NCI-H2171 (cell line): ENCODE results near the gene KCNK6.
"Not testable (repeated sequence)": the region's sequence is repeated elsewhere in the genome, so short reads cannot be mapped to it uniquely, and the experiment has no call there.

Source experiments
- DNase-seq: peaks from one replicate; lab custom pipeline; 2025; lab: John Stamatoyannopoulos, UW

Gene KCNK6

DNA sequence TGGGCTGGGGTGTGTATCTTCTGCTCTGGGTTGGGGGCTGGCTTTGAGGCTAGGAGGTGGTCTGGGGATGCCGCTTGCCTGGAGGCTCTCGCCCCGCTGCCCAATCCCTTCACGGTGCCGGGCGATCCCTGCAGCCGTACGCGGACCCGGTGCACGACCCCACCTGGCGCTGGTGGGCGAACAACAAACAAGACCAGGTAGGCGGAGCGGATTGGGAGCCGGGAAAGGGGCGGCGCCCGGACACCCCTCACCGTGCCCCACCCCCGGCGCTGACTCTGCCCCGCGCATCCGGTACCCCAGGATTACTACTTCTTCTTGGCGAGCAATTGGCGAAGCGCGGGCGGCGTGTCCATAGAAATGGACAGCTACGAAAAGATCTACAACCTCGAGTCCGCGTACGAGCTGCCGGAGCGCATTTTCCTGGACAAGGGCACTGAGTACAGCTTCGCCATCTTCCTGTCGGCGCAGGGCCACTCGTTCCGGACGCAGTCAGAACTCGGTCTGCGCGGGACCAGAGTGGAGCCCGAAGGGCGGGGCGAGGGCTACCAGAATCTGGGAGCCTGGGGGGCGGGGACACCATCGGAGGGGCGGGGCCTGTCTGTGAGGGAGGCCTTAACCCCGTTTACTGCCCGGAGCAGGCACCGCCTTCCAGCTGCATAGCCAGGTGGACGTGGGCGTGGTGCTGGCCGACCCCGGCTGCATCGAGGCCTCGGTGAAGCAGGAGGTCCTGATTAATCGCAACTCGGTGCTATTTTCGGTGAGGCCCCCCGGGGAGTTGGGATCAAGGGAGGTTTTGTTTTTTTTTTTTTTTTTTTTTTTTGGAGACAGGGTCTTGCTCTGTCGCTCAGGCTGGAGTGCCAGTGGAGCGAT, 42.7 kb downstream of the KCNK6 start:
- DNase-seq: peak; percentile 80

DNA sequence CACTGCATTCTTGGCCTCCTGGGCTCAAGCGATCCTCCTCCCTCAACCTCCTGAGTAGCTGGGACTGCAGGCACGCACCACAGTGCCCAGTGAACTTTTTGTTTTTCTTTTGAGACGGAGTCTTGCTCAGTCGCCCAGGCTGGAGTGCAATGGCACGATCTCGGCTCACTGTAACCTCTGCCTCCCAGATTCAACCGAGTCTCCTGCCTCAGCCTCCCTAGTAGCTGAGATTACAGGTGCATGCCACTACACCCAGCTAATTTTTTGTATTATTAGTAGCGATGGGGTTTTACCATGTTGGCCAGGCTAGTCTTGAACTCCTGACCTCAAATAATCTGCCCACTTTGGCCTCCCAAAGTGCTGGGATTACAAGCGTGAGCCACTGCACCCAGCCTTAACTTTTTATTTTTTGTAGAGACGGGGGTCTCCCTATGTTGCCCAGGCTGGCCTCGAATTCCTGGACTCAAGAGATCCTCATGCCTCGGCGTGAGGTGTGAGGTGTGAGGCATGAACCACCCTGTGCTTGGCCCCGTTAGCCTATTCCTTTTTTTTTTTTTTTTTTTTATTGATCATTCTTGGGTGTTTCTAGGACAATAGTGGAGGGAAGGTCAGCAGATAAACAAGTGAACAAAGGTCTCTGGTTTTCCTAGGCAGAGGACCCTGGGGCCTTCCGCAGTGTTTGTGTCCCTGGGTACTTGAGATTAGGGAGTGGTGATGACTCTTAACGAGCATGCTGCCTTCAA, 43.5 kb downstream of the KCNK6 start:
- not testable (repeated sequence) for DNase-seq

DNA sequence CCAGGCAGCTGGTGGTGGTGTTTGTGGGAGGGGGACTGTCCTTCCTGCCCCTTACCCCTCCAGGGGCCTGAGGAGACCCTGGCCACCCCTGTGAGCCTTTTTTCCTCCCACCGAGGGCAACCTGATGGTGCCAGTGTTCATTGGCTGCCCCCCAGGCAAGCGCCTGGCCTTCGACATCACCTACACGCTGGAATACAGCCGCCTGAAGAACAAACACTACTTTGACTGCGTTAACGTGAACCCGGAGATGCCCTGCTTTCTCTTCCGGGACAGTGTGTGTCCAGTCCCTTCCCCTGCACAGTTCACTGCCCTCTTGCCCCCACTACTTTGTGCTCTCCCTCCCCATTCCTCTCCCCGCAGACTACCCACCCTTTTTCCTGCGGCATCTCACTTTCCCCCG, 47.4 kb downstream of the KCNK6 start:
- DNase-seq: no peak

DNA sequence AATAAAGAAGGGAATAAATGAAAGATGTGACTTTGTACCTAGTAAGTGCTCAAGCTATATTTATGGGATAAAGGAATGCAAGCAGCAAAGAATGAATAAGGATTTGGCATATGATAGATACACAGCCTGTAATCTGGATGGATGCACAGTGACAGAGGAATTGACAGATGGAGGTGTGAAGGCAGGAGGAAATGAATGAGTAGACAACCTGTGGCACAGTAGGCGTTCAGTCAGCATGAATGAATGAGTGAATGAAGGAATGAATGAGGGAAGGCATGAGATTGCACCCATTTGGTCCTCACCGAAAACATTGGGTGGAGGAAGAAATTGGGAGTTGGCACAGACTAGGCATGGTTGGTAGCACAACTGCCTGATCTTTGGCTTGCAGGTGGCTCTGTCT, 49.9 kb downstream of the KCNK6 start:
- no peak for DNase-seq

DNA sequence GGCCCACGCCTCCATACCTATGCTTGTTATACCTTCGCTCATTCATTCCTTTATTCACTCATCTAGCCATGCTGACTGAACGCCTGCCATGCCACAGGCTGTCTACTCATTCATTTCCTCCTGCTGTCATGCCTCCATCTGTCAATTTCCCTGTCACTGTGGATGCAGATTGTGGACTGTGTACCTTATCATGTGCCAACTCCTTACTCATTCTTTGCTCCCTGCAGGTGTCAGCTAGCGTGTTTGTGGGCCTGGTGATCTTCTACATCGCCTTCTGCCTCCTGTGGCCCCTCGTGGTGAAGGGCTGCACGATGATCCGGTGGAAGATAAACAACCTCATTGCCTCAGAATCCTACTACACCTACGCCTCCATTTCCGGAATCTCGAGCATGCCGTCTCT, 50.7 kb downstream of the KCNK6 start:
- DNase-seq: no peak

DNA sequence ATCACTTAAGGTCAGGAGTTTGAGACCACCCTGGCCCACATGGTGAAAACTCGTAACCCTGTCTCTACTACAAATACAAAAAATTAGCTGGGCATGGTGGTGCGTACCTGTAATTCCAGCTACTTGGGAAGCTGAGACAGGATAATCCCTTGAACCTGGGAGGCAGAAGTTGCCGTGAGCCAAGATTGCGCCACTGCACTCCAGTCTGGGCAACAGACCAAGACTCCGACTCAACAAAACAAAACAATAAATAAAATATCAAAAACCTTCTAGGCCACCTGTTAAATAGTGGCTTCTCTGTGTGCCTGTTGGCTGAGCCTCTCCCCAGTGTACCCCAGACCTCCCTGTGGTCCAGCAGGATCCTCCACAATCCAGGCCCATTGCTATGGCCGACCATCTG, 51.4 kb downstream of the KCNK6 start:
- no peak for DNase-seq

DNA sequence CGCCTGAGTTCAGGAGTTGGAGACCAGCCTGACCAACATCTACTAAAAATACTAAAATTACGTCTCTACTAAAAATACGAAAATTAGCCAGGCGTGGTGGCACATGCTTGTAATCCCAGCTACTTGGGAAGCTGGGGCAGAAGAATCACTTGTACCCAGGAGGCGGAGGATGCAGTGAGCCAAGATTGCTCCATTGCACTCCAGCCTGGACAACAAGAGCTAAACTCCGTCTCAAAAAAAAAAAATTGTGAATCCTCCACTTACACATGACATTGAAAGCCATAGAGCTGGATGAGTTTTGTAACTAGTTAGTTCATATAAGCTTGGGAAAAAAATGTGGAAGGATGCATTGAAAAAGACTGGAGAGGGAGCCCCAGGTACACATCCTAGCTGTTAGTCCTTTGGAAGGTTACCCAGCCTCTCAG, 54.3 kb downstream of the KCNK6 start:
- DNase-seq: no peak

DNA sequence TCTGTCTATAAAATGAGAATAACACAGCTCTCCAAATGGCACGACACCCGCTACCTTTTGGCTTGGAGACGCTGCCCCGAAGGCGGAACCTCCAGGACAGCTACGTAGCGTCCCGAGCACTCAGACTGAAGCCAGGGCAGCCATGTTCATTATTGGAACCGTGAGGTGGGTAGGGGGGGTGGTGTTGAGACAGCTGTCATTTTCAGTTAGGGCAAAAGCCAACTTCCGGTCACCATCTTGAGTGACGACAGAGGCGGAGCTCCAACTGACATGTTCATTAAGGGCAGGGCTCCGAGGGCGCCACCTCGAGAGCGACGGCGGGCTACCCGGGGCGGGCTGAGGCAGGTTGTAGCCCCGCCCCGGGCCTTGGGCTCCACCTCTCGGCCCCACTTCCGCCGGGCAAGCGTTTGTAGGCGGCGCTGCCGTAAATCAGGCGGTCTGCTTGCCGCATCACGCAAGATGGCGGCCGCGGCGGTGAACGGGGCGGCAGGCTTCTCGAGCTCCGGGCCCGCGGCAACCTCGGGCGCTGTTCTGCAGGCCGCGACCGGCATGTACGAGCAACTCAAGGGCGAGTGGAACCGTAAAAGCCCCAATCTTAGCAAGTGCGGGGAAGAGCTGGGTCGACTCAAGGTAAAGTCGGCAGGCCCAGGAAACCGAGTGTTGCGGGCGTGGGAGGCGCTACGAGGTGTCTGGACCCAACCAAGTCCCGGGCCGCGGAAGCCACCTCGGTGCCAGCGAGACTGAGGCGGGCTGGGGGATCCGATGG, 54.9 kb downstream of the KCNK6 start, which contains the start of gene PSMD8:
PSMD8 (plus strand) TSS at position 240 of the 766 bp plus-strand sequence; CDS start at position 271, 31 bp downstream.
- DNase-seq: peak; percentile 99

DNA sequence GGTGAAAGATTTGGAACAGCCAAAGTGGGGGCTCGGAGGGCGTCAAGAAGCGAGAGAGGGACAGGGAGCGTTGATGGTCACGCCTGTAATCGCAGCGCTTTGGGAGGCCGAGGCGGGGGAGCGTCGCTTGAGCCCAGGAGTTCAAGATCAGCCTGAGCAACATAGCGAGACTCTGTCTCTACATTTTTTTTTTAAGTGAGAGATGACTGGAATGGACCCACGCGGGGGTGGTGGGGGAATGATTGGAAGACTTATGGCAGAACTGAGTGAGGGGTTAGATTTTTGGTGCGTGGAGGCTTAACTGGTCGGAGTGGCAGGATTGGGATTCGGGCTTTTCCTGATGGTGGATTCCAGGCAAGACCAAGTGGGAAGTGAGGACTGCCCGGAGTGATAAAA, 55.5 kb downstream of the KCNK6 start:
- no peak for DNase-seq

DNA sequence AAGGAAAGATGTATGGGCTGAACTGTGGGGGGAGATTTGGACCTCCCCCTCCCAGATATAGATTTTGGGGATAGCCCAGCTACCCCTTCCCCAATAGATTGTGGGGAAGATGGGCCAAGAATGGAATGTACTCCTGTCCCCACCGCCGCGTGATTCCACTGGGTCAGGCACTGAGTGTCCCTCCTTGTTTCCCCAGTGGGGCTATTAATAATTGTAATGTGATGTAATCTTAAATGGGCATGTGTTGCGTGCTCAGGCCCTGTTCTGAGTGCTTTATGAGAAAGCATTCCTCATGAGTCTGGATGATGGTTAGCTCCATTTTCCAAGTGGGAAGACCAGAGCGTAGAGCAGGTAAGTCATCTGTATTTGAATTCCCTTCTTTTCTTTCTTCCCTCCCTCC, 56.1 kb downstream of the KCNK6 start:
- DNase-seq: no peak

DNA sequence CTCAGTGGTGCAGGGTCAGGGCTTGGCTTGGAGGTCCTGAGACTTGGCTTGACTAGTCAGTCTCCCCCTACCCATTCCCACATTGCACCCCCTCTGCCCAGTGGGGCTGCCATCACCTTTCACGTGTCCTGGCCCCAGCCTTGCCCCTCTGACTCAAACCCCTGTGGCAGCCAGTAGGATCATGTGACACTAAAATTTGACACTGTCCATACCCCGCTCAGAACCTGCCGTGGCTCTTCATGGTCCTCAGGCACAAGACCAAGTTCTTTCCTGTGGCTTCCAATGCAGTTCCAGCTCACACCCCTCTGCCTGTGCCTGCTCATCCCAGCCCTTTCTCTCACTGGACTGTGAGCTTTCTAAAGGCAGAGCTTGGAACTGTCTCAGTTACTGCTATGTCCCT, 56.9 kb downstream of the KCNK6 start:
- no peak for DNase-seq

DNA sequence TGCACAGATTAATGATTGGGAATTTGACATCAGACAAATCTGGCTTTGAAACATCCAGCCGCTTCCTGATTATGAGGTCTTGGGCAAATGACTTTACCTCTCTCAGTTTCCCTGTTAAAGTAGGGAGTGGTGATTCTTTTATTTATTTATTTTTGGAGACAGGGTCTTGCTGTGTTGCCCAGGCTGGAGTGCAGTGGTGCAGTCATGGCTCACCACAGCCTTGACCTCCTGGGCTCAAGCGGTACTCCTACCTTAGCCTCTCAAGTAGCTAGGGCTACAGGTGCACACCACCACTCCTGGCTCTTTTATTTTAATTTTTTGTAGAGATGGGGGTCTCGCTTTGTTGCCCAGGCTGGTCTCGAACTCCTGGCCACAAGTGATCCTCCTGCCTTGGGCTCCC, 57.4 kb downstream of the KCNK6 start:
- DNase-seq: no peak

DNA sequence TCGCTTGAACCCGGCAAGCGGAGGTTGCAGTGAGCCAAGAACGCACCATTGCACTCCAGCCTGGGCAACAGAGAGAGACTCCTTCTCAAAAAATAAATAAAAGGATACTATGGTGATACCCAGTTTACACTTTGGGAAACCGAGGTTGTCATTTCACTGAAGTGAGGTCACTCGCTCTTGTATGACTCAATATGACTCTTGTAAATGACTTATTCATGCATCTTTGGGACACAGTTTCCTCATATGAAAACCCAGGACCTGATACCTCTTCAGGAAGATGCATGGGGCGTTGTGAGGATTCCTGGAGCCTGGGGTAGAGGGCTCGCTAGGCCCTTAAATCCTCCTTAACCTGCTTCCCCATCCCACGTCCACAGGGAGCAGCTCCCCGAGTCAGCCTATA, 59.2 kb downstream of the KCNK6 start:
- no peak for DNase-seq

DNA sequence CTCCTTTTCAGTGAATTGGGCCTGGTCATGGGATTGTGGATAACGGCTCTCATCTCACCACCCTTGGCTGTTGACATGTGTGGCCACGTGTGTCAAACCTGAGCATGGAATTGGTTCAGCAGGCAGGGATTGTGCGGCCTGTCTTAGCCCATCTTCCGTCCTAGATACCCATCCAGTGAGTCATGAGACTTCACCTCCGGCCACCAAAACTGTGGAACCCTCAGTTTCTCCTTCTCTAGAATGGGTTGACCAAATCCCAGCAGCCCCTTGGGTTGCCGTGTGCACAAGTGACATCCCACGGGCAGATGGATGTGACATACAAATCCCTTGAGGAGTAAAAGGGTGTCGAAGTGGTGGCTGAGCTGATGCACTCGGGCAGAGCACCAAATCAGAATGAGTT, 61.5 kb downstream of the KCNK6 start:
- DNase-seq: no peak
